ES-I3 (cell line): Measurements from ENCODE around the gene ITPR3.

Experiments used
- H3K36me3 ChIP-seq: 2 replicates; pipeline ENCODE4 v1.6.1; 2013; ENCODE audit warnings: mild to moderate bottlenecking, low read length, control low read depth, moderate library complexity; ENCODE audit not compliant: insufficient read depth
- H3K4me1 ChIP-seq: 2 replicates; pipeline ENCODE4 v1.6.1; 2013; ENCODE audit warnings: mild to moderate bottlenecking, control low read depth, low read length; ENCODE audit not compliant: insufficient read depth
- H3K9ac ChIP-seq: 2 replicates; pipeline ENCODE4 v1.6.1; 2013; ENCODE audit warnings: low read depth, mild to moderate bottlenecking, low read length, moderate library complexity
- H3K9me3 ChIP-seq: 2 replicates; pipeline ENCODE4 v1.6.1; 2013; ENCODE audit warnings: mild to moderate bottlenecking, low read length, moderate library complexity; ENCODE audit not compliant: control insufficient read depth, insufficient read depth

Gene ITPR3

DNA sequence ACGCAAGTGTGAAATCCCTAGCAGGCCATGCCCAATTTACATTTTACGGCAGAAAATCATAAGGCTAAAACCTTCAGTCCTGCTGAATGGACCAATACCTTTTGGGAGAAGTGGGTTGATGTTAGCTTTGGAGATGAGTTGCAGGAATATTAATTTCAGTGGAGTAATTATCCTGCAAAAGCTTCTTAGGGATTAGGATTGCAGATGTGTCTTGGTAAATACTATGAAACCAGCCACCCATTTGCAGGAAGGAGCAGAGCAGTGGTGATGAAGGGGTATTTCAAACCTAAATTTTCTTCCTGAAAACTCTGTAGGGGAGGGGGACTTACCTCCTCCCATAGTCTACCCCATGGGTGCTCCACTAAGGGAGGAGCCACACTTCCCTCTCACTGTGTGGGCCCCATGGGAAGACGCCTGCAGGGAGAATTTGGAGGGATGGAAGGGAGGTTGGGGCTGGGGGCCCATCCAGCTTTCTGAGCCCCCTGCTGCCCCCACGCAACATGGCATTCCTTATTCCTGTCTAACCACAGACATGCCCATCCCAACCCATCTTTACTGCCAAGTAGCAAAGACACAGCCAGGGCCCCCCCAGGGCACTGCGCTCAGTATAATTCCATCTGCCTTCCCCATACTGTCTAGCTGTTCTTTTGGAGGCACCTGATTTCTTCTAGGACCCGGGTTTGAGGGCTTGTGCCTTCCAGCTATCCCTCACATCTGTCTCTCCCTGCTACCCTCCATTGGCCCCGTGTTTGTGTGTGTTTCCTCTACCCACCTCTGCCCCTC, 105.0 kb downstream of the ITPR3 start:
- Histone ChIP-seq H3K36me3 (no peaks in the 10 kb centered on the region), H3K4me1 (no peaks in the 10 kb centered on the region; the same call in 1 of the 2 replicates), H3K9ac (no peak overlapping the region), H3K9me3 (no peaks in the 10 kb centered on the region)

DNA sequence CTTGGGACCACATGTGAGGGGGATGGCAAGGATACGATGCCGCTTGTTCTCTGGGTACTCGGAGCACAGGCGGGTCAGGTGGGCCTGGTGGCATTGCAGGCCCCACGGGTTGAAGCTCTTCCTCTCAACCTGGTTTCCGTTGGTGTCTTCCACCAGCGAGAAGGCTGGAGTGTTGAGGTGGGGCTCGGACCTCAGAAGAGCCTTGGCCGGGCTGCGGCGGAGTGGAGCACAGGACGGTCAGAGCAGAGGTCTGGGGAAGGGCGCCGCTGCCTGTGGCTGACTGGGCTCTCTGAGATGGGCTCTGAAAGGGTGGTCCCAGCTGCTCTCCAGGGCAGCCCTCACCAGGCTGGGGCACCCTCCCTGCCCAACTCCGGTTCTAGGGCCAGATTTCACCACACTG, 105.6 kb downstream of the ITPR3 start:
- no peaks in the 10 kb centered on the region; the same call in 1 of the 2 replicates for H3K4me1 ChIP-seq
- H3K9ac ChIP-seq, result no peak overlapping the region
- H3K36me3 ChIP-seq, result no peaks in the 10 kb centered on the region
- H3K9me3 ChIP-seq, result no peaks in the 10 kb centered on the region

DNA sequence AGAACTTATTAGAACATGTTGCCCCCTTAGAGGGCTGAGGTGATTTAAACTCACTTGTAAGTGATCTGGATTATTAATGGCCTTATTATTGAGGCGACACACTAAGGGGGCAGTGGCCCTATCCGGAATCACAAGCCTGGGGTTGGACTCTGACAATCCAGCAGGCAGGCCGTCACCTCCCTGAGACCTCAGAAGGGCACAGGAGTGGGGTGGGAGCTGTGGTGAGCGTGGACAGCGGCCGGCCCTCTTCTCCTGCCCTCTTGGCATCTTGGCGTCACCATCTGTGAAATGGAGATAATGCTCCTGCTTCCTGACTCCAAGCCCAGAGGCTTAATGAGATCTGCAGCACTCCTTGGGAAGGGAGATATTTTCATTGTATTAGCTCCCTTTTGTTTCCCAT, 106.0 kb downstream of the ITPR3 start:
- Histone ChIP-seq H3K4me1 (no peaks in the 10 kb centered on the region; the same call in 1 of the 2 replicates), H3K9me3 (no peaks in the 10 kb centered on the region), H3K9ac (no peak overlapping the region), H3K36me3 (no peaks in the 10 kb centered on the region)

DNA sequence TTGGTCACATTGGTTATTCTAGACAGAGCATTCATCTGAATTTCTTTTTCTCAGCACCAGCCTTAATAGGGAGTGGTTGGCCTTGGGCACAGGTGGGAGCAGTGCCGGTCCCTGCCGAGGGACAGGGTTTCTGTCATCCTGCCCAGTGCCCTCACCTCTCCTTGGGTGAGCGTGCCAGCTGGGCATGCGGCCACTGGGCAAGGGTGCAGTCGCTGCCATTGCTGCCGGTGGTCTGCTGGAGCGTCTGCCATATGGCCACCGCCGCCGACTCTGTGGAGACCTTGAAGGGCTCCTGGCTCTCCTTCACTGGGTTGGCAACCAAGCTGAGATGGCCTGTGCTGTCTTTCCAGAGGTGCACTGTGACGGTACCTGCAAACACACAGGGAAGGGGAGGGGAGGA, 106.8 kb downstream of the ITPR3 start:
- no peaks in the 10 kb centered on the region; the same call in 1 of the 2 replicates for H3K4me1 ChIP-seq
- no peak overlapping the region for H3K9ac ChIP-seq
- no peaks in the 10 kb centered on the region for H3K9me3 ChIP-seq
- H3K36me3 ChIP-seq, result no peaks in the 10 kb centered on the region

DNA sequence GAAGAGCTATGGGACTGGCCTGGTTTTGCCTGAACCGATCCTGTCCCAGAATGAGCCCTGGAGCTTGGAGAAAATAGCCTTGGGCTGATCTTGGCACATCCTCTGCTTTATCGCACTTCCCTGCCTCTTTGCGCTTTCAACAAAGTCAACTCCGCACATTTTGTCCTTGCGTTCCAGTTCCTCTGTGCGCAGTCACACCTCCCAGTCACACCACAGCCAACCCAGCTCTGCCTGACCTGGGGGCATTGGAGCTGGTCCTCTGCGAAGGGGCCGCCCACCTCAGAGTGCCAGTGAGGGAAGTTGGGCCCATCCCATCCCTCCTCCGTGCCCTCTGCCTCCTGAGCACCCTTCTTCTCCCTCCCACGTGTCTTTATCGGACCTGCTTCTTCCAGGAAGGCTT, 107.3 kb downstream of the ITPR3 start:
- H3K9me3 ChIP-seq, result no peaks in the 10 kb centered on the region
- H3K9ac ChIP-seq, result no peak overlapping the region
- H3K4me1 ChIP-seq, result no peaks in the 10 kb centered on the region; the same call in 1 of the 2 replicates
- no peaks in the 10 kb centered on the region for H3K36me3 ChIP-seq

DNA sequence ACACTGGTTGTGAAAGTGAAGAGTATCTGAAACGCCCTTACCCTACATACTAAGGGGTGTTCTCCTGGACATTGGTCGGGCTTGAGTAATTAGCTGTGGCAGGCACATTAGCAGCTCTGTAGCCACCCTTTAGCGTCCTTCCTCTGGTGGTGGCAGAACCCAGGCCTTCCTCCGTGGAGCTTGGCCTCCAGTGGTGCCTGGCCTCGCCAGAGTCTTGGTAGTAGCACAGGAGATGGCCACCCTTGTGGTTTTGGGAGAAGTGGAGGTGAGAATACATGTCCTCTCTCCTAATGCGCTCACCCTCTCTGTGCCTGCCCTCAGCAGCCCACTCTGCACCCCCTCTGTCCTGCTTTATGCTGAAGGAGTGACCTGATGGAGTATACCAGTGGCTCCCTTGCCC, 107.9 kb downstream of the ITPR3 start:
- Histone ChIP-seq H3K36me3 (no peaks in the 10 kb centered on the region), H3K9ac (no peak overlapping the region), H3K9me3 (no peaks in the 10 kb centered on the region), H3K4me1 (no peaks in the 10 kb centered on the region; the same call in 1 of the 2 replicates)

DNA sequence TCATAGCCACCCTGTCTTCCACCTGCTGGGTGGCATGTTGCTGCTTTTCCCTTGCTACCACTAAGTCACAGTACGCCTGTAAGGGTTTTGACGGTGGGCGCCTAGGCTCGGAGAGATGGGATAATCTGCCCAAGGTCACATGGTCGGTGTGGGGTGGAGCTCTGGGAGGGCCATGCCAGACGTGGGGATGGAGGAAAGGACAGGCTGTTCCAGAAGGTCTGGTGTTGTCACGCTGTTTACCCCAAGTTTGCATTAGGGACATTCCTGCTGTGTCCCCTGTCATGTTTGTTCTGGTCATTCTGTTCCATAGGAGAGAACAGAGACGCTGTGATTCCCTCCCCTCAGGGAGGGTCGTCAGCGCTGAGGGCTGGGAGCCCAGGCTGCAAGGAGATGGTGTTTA, 109.5 kb downstream of the ITPR3 start:
- no peak overlapping the region for H3K9ac ChIP-seq
- H3K9me3 ChIP-seq, result no peaks in the 10 kb centered on the region
- no peaks in the 10 kb centered on the region; the same call in 1 of the 2 replicates for H3K4me1 ChIP-seq
- H3K36me3 ChIP-seq, result no peaks in the 10 kb centered on the region

DNA sequence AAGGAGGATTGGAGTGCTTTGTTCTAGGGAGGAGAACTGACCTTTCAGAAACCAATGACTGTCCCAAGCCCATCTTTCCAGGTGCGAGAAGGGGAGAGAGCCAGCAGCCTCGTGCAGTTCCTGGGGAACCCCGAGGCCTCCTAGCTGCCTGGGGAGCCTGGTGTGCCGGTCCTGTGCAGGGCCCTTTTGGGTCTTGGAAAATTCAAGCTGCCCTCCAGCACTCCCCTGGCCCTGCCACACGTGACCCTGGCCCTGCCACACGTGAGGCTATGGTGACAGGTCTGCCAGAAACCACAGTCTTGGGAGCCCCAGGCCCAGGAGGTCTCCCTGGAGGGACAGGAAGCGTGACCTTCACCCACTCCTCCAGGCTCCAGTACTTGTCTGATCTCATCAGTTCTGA, 109.9 kb downstream of the ITPR3 start:
- Histone ChIP-seq H3K4me1 (no peaks in the 10 kb centered on the region; the same call in 1 of the 2 replicates), H3K9ac (no peak overlapping the region), H3K9me3 (no peaks in the 10 kb centered on the region), H3K36me3 (no peaks in the 10 kb centered on the region)

DNA sequence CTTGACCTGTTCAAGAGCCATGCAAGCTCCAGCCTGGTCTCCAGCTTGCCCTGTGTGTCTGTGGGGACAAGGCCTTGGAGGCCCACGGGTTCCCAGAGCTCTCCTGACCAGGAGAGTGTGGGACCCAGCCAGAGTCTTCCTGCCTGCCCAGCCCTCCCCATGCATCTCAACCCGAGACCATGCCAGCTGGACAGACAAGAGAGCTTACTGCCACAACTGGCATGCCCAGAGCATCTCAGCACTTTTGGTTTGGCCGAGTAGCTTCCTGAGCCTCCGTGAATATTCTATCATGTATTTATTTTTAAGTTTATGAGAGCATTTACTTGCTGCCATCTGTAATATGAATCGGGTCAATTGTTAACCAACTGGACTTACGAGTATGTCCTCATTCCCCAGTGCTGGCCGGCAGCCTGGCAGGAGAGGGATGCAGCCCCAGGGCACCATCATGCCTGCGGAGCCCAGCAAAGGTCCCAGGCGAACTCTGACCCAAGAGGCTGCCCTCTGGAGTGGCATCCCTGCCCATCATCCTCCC, 110.7 kb downstream of the ITPR3 start:
- no peaks in the 10 kb centered on the region for H3K9me3 ChIP-seq
- H3K9ac ChIP-seq, result no peak overlapping the region
- H3K36me3 ChIP-seq, result no peaks in the 10 kb centered on the region
- H3K4me1 ChIP-seq, result no peaks in the 10 kb centered on the region; the same call in 1 of the 2 replicates

DNA sequence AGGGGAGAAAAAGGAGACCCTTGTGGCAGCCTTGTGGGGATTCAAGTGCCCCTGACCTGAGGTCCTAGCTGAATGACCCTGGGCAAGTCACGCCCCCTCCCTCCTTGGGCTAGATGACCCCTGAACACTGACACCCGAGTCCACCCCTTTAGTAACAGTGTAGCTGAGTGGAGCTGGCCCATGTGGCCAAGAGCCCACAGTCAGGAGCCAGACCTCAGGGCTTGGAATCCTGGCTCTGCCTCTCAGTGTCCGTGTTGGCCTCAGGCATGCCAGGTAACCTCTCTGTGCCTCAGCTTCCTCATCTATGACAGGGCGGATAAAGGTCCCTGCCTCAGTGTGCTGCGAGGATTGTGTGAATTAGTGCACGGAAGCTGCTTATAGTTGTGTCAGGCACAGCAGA, 111.3 kb downstream of the ITPR3 start:
- no peak overlapping the region for H3K9ac ChIP-seq
- no peaks in the 10 kb centered on the region for H3K36me3 ChIP-seq
- no peaks in the 10 kb centered on the region for H3K9me3 ChIP-seq
- no peaks in the 10 kb centered on the region; the same call in 1 of the 2 replicates for H3K4me1 ChIP-seq

DNA sequence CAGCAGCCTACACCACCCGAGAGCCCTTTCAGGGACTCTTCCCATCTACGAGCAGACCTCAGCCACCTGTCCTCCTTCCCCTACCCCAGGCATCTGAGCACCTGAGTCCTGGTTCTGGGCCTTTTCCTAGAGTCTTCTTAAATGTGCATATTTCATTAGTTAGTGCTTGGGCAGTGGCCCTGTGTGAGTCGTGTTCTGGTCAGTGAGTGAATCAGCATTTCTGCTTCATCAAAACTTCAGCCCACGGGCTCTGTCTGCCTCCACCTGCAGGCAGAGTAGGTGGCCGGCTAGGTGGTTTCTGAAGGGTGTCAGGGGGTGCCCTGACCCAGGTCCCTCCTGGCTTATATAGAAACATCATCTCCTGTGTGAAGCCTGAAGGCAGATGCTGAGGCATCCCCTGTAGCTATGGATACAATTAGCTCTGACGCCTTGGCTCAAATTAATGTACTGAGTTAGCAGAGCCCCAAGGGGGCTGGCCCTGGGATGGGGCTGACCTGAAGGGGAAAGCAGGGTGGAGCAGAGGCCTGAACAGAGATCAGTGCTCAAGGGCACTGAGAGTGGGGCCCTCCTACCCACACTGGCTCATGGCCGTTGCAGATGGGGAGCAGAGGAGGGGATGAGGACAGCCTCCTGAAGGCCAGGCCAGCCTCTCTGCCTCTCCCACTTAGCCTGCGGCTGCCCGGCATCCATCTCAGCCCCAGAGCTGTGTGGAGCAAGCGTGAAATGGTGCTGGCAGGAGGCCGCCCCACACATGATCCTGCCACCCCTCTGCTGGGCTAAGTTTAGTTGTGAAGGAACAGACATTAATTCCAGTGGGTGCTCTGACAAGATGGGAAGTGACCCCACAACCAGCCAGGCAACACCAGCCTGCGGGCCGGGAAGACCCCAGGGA, 111.9 kb downstream of the ITPR3 start:
- Histone ChIP-seq H3K4me1 (no peaks in the 10 kb centered on the region; the same call in 1 of the 2 replicates), H3K9me3 (no peaks in the 10 kb centered on the region), H3K9ac (no peak overlapping the region), H3K36me3 (no peaks in the 10 kb centered on the region)

DNA sequence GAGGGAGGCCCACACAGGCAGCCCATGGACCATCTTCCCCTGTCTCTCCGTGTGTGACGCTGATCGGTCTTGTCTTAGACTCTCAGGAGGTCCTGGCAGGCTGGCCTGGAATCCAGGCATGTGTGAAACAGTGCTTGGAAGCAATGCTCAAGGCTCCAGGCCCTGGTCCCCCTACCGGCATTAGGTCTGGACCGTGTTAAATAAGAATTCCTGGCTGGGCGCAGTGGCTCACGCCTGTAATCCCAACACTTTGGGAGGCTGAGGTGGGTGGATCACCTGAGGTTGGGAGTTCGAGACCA, 112.5 kb downstream of the ITPR3 start:
- H3K4me1 ChIP-seq, result no peaks in the 10 kb centered on the region; the same call in 1 of the 2 replicates
- no peaks in the 10 kb centered on the region for H3K9me3 ChIP-seq
- H3K36me3 ChIP-seq, result no peaks in the 10 kb centered on the region
- no peak overlapping the region for H3K9ac ChIP-seq

DNA sequence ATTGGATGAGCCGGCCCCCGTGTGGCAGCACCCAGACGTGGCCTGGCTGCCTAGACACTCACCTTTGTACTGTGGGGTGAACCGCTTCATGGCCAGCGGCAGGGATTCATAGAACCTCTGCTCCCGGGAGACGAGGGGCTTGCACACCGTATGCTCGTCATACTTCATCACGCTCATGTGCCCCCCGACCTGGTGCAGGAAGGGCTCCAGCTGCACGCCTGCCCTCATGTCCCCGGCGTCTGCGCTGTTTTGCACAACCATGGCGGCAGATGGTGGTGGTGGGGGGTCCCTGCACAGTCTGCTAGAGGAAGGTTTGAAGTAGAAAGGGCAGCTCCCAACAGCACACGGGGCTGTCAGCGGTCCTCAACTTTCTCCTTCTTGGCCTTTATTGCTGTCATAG, 114.1 kb downstream of the ITPR3 start:
- Histone ChIP-seq H3K36me3 (no peaks in the 10 kb centered on the region), H3K9ac (no peak overlapping the region), H3K4me1 (no peaks in the 10 kb centered on the region; the same call in 1 of the 2 replicates), H3K9me3 (no peaks in the 10 kb centered on the region)

DNA sequence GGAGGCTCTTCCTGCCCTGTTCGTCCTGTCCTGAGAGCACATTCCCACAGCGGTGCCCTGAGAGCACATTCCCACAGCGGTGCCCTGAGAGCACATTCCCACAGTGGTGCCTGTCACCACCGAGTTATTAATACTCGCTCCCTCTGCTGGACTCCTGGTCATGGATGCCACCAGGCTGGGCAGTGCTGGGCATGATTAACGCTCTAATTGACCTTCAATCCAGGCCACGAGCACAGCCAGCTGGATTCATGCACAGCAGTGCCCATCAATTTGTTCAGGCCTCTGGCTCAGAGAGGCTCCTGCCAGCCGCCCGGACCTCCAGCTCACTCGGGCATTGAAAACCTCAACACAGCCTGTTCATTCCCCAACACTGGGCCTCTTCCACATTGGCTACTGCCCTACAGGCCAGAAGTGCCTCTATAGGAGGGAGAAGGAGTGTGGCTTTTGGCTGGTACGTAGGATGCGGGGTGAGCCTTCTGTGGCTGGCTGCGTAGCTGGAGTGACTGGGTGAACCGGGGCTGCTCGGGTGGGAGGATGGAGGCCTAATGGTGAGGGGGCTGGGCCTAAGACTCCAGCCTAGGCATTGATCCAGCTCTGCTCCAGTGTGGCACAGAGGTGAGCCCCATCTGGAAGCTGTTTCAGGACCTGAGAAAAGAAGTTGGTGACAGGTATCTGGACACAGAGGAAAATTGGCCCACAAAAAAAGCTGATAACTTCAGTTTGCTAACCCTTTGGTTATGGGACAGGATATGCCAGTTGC, 116.3 kb downstream of the ITPR3 start:
- H3K9me3 ChIP-seq, result no peaks in the 10 kb centered on the region
- no peaks in the 10 kb centered on the region for H3K36me3 ChIP-seq
- H3K9ac ChIP-seq, result no peak overlapping the region
- no peaks in the 10 kb centered on the region for H3K4me1 ChIP-seq
